K562 (cell line): ENCODE data around the gene RBM20. TPM values are rescaled to one million over a fixed set of nuclear protein-coding genes. Genes with fewer than 3 reads are reported as not detected.

ENCODE experiments used
- ARHGAP35 ChIP-seq: fragments of 450-650 bp; IDR thresholded peaks from 2 replicates; pipeline ENCODE4 v1.6.1; 2018; ENCODE audit not compliant: partially characterized antibody
- ARID1B ChIP-seq: fragments of 450-650 bp; IDR thresholded peaks from 2 replicates; pipeline ENCODE4 v1.6.1; 2016; ENCODE audit warnings: antibody characterized with exemption, mild to moderate bottlenecking, inconsistent platforms
- DACH1 ChIP-seq: fragments of 450-650 bp; IDR thresholded peaks from 2 replicates; pipeline ENCODE4 v1.6.1; 2018; ENCODE audit not compliant: partially characterized antibody
- HNRNPK ChIP-seq: fragments of 200-400 bp; formaldehyde crosslinking; IDR thresholded peaks from one replicate; pipeline ENCODE4 v1.6.1; 2018; ENCODE audit warnings: mild to moderate bottlenecking, low read depth, low read length; ENCODE audit not compliant: poor library complexity, severe bottlenecking
- KDM4B ChIP-seq, 2 experiments: fragments of 450-650 bp in 1 of 2; sonication (generic) in 1 of 2; IDR thresholded peaks; 2 replicates each; pipeline ENCODE4 v1.6.1; 2016 to 2017; ENCODE audit warnings: borderline replicate concordance in 2 of 2, antibody characterized with exemption in 1 of 2, low read depth in 1 of 2, mild to moderate bottlenecking in 1 of 2
- KLF16 ChIP-seq: IDR thresholded peaks from 2 replicates; pipeline ENCODE4 v1.6.1; 2016; ENCODE audit warnings: antibody characterized with exemption
- MBD2 ChIP-seq: sonication (generic); IDR thresholded peaks from 2 replicates; pipeline ENCODE4 v1.6.1; 2016; ENCODE audit warnings: low read depth, borderline replicate concordance
- MCM7 ChIP-seq, 2 experiments: fragments of 450-650 bp; IDR thresholded peaks; 2 replicates each; pipeline ENCODE4 v1.6.1; 2016 to 2018
- NEUROD1 ChIP-seq: fragments of 150-350 bp; IDR thresholded peaks from 2 replicates; pipeline ENCODE4 v1.6.1; 2014; ENCODE audit warnings: borderline replicate concordance, low read length, low read depth; ENCODE audit not compliant: partially characterized antibody
- NFXL1 ChIP-seq: fragments of 450-650 bp; formaldehyde crosslinking; IDR thresholded peaks from 2 replicates; pipeline ENCODE4 v1.4.0; 2021; ENCODE audit warnings: mild to moderate bottlenecking
- SAP30 ChIP-seq: fragments of 200-600 bp; sonication (generic); IDR thresholded peaks from 2 replicates; pipeline ENCODE4 v1.6.1; 2012; ENCODE audit warnings: borderline replicate concordance, low read depth, mild to moderate bottlenecking, moderate library complexity, low read length, control low read depth, inconsistent platforms; ENCODE audit not compliant: insufficient read depth, poor library complexity, severe bottlenecking
- SMAD4 ChIP-seq: fragments of 250-450 bp; sonication (Bioruptor Pico); conservative IDR thresholded peaks from 2 replicates; pipeline ENCODE4 v1.8.0; 2021; ENCODE audit warnings: inconsistent platforms, mild to moderate bottlenecking, moderate library complexity
- SMARCC2 ChIP-seq: fragments of 450-650 bp; IDR thresholded peaks from 2 replicates; pipeline ENCODE4 v1.6.1; 2017; ENCODE audit warnings: antibody characterized with exemption, moderate library complexity, mild to moderate bottlenecking, low read depth
- SUPT5H ChIP-seq: fragments of 450-650 bp; IDR thresholded peaks from 2 replicates; pipeline ENCODE4 v1.6.1; 2016
- TBL1XR1 ChIP-seq, 2 experiments: IDR thresholded peaks; 2 replicates each; pipeline ENCODE4 v1.6.1; 2012; ENCODE audit warnings: improper control_type of control experiment in 2 of 2, low read length in 2 of 2, mild to moderate bottlenecking in 1 of 2
- TCFL5 ChIP-seq: fragments of 250-450 bp; sonication (Bioruptor Pico); conservative IDR thresholded peaks from 2 replicates; pipeline ENCODE4 v1.6.1; 2021; ENCODE audit warnings: mild to moderate bottlenecking, moderate library complexity, matching md5 sums
- TEAD1 ChIP-seq, 2 experiments: fragments of 450-650 bp in 1 of 2; sonication (generic) in 1 of 2; formaldehyde crosslinking; IDR thresholded peaks; 2 replicates each; pipeline versions ENCODE4 v1.4.0 to v1.8.0; 2020 to 2022; ENCODE audit warnings: mild to moderate bottlenecking in 2 of 2, missing genetic modification reagents in 1 of 2
- ZBED1 ChIP-seq: IDR thresholded peaks from 2 replicates; pipeline ENCODE4 v1.6.1; 2014
- ZNF311 ChIP-seq: fragments of 250-450 bp; sonication (Bioruptor Pico); IDR thresholded peaks from 2 replicates; pipeline ENCODE4 v1.4.0; 2020; ENCODE audit warnings: mild to moderate bottlenecking, moderate library complexity
- ZNF780A ChIP-seq: fragments of 250-450 bp; sonication (Bioruptor Pico); IDR thresholded peaks from 2 replicates; pipeline ENCODE4 v1.5.0; 2021; ENCODE audit warnings: mild to moderate bottlenecking
- ZNF79 ChIP-seq: fragments of 250-450 bp; sonication (Bioruptor Pico); IDR thresholded peaks from 2 replicates; pipeline ENCODE4 v1.4.0; 2020; ENCODE audit warnings: low read depth, mild to moderate bottlenecking, moderate library complexity
- polyA plus RNA-seq, 8 experiments: library from polyadenylated mRNA; depleted of rRNA in 4 of 8; stranded (reverse) in 5 of 8; unstranded in 3 of 8; fragments of >200 nt; fragmentation: Nextera tagmentation in 2 of 8; fragmentation: Illumina TruSeq in 1 of 8; extraction: Ambion mirVana in 2 of 8; extraction: Trizol in 1 of 8; gene quantifications; 2 replicates each; pipeline versions ENCODE4 v1.2.1 to v1.2.3, GENCODE V29; 2011 to 2014; ENCODE audit warnings: inconsistent platforms in 1 of 8, missing spikeins in 1 of 8
- total RNA-seq, 7 experiments: library from RNA; depleted of rRNA in 6 of 7; stranded (reverse); fragments of >200 nt in 6 of 7; fragmentation: Illumina TruSeq in 2 of 7; extraction: Trizol in 2 of 7; gene quantifications; 2 replicates each; pipeline versions ENCODE4 v1.2.1 to v1.2.3, GENCODE V29; 2011 to 2021; ENCODE audit warnings: low replicate concordance in 1 of 7
- TF ChIP-seq, protein P1 (sequence below): sonication (generic); IDR thresholded peaks from 2 replicates; pipeline ENCODE4 v1.6.1; 2016
- TF ChIP-seq, protein P2 (sequence below), 2 experiments: fragments of 150-350 bp in 1 of 2; IDR thresholded peaks; 2 replicates each; pipeline ENCODE4 v1.6.1; 2012 to 2016; ENCODE audit warnings: low read depth in 2 of 2, low read length in 2 of 2, mild to moderate bottlenecking in 1 of 2, moderate library complexity in 1 of 2

Gene RBM20
- total and polyA plus RNA-seq, 9 of the 15 experiments (the other 6 are each of a cell fraction or from before 2014, with no cell fraction given), result 0.63 to 5.7 (median 3.2) TPM

DNA sequence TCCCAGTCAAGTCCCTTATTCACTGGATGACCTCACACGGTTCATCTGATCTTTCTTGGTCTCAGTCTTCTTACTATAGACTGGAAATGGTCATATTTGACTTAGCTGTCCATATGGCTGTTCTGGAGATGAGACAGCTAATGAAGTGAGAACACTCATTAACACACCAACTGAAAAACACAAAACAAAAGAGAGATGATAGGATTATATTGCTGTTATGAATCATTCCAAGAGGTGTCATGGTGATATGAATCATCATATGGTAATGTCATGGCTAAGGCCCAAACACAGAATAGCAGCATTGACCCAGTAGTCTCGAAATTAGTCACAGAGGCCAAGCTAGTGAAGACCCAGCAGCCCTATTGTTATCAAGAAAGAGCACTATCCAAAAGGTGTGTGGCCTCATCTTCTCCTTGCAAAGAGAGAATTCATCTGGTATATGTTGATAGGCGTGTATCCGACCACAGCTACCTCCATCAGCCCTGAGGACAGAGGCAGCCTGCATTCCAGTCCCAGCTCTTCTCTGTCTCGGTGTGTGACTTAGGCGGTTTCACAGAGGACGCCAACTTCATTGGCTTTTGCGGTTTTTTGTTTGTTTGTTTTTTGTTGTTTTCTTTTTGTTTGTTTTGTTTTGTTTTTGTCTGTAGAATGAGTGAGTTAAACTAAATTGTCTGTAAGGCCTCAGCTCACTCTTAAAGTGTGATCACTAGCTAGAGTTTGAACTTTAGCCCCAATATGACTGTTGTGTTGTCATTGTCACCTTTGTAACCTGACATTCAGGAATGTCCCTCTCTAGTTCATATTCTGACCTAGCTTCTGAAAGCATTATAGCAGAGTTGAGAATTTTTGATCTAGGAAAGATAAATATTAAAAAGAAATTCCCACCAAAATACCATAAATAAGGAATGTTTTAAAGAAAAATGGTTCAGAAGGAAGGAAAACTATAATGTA lies 130.2 kb downstream of the RBM20 start (continued):
- TF ChIP-seq ARHGAP35 (no peak), TCFL5 (CRISPR knock-in tag) (no peak), ZNF311 (CRISPR knock-in tag) (no peak), ZNF780A (CRISPR knock-in tag) (no peak), DACH1 (peak; percentile 64), HNRNPK (no peak), KLF16 (peak; percentile 66; the same call in 1 of the 2 replicates), SMAD4 (CRISPR knock-in tag) (0 out of 2 replicates have a peak, but pooled peaks have one; percentile 20), SMARCC2 (peak; percentile 70; the same call in 1 of the 2 replicates), NEUROD1 (peak; percentile 54), TBL1XR1 (IDR thresholded peaks at IDR 0.05; ENCODE audit: low read length in 2 of 2) (peak in 1 of 2 experiments; percentile 45; a peak in 1 of 4 replicates), MCM7 (IDR thresholded peaks at IDR 0.05) (no peak), ZBED1 (no peak), ZNF79 (CRISPR knock-in tag) (no peak), ARID1B (peak; percentile 92), NFXL1 (CRISPR knock-in tag) (no peak), SAP30 (no peak), TEAD1 (CRISPR knock-in tag; IDR thresholded peaks at IDR 0.05) (peak in 1 of 2 experiments; percentile 91; a peak in 1 of 4 replicates), MBD2 (peak; percentile 44; the same call in 1 of the 2 replicates), KDM4B (IDR thresholded peaks at IDR 0.05; ENCODE audit: borderline replicate concordance in 2 of 2, low read depth in 1 of 2) (no peak), SUPT5H (no peak)
- TF ChIP-seq, protein P1, sequence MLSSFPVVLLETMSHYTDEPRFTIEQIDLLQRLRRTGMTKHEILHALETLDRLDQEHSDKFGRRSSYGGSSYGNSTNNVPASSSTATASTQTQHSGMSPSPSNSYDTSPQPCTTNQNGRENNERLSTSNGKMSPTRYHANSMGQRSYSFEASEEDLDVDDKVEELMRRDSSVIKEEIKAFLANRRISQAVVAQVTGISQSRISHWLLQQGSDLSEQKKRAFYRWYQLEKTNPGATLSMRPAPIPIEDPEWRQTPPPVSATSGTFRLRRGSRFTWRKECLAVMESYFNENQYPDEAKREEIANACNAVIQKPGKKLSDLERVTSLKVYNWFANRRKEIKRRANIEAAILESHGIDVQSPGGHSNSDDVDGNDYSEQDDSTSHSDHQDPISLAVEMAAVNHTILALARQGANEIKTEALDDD, result peak; percentile 97
- TF ChIP-seq, protein P2, sequence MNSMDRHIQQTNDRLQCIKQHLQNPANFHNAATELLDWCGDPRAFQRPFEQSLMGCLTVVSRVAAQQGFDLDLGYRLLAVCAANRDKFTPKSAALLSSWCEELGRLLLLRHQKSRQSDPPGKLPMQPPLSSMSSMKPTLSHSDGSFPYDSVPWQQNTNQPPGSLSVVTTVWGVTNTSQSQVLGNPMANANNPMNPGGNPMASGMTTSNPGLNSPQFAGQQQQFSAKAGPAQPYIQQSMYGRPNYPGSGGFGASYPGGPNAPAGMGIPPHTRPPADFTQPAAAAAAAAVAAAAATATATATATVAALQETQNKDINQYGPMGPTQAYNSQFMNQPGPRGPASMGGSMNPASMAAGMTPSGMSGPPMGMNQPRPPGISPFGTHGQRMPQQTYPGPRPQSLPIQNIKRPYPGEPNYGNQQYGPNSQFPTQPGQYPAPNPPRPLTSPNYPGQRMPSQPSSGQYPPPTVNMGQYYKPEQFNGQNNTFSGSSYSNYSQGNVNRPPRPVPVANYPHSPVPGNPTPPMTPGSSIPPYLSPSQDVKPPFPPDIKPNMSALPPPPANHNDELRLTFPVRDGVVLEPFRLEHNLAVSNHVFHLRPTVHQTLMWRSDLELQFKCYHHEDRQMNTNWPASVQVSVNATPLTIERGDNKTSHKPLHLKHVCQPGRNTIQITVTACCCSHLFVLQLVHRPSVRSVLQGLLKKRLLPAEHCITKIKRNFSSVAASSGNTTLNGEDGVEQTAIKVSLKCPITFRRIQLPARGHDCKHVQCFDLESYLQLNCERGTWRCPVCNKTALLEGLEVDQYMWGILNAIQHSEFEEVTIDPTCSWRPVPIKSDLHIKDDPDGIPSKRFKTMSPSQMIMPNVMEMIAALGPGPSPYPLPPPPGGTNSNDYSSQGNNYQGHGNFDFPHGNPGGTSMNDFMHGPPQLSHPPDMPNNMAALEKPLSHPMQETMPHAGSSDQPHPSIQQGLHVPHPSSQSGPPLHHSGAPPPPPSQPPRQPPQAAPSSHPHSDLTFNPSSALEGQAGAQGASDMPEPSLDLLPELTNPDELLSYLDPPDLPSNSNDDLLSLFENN (IDR thresholded peaks at IDR 0.05; ENCODE audit: low read depth in 2 of 2, low read length in 2 of 2), result peak in 1 of 2 experiments; percentile 66; a peak in 1 of 4 replicates
